Measurements from ENCODE around the gene CYP2B6.
"Not testable (repeated sequence)": the region's sequence is repeated elsewhere in the genome, so short reads cannot be mapped to it uniquely, and the experiment has no call there.

CYP2B6 gene

GRCh38 chr19:41045095-41045494 is 54.0 kb downstream of the CYP2B6 start:
- DNase-seq: not testable (repeated sequence)

DNA sequence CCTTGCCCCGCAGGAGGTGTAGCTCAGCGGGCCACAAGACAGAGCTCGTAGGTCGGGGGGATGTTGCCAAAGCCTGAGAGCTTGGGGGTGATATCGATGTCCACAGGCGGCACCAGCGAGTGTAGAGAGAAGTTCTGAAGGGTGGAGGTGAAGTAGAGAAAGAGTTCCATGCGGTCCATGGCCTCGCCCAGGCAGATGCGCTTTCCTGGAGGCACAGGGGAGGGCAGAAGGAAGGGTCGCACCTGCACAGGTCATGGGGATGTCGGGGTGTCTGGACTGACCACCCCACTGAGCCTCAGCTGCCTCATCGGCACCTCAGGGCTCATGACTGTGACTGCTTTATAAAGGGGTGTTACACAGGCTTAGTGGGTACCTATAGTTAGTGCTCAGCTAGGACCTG is 59.3 kb downstream of the CYP2B6 start:
- DNase-seq: no peak

- not testable (repeated sequence) for DNase-seq
Measured at GRCh38 chr19:41052162-41052561, 61.1 kb downstream of the CYP2B6 start.

GRCh38 chr19:41053331-41053730 is 62.2 kb downstream of the CYP2B6 start:
- not testable (repeated sequence) for DNase-seq

DNA sequence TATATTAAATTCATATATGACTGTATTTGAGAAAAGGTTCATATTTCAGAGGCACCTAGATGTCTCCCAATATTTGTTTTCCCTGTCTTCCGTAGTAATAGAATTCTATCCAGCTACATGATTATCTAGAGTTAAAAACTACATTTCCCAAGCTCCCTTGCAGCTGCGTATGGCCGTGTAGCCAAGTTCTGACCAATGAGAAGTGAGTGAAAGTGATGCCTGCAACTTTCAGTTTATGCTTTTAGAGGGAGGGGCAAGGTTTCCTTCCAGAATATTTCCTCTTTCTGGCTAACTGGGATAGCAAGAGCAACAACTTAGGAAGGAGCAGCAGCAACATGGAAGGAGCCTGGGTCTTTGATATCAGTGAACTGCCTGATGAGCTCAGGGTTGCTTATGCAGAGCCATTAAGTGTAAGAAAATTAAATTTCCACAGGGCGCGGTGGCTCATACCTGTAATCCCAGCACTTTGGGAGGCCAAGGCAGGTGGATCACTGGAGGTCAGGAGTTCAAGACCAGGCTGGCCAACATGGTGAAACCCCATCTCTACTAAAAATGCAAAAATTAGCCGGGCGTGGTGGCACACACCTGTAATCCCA is 74.0 kb downstream of the CYP2B6 start:
- no peak for DNase-seq
